Measurements from ENCODE around the gene BCKDHB. TPM values are rescaled to one million over a fixed set of nuclear protein-coding genes. Genes with fewer than 3 reads are reported as not detected.
A peak's percentile ranks its signal among the peaks of the same experiment; 100 is the strongest.

Gene BCKDHB
- total RNA-seq, 4 donors from 2014 or later = 1.6 to 6.9 (median 4.8) TPM

- H3K27ac ChIP-seq = no peak overlapping the region
- H3K4me1 ChIP-seq = peaks cover 0 to 4% of the 10 kb centered on the region in 2 donors
- no peaks in the 10 kb centered on the region for H3K9me3 ChIP-seq
- no peak for DNase-seq
- no peak for ATAC-seq
- in situ Hi-C loops (cut with MboI; ENCODE audit: low sequenced_read_pairs in 4 of 4) (no loop called here), intact Hi-C loops (cut with DNase I; ENCODE audit: low total_unique reads) (no loop called here)
- H3K36me3 ChIP-seq = no peaks in the 10 kb centered on the region
- TF ChIP-seq POLR2A (IDR thresholded peaks at IDR 0.05) (no peak), CTCF (IDR thresholded peaks at IDR 0.05 in 4 of 5, conservative IDR thresholded peaks at IDR 0.05 in 1 of 5) (no peak)
- H3K27me3 ChIP-seq = no peaks in the 10 kb centered on the region
- no peak overlapping the region for H3K4me3 ChIP-seq
These were observed 47.7 kb downstream of the BCKDHB start for GRCh38 chr6:80154160-80154559.

DNA sequence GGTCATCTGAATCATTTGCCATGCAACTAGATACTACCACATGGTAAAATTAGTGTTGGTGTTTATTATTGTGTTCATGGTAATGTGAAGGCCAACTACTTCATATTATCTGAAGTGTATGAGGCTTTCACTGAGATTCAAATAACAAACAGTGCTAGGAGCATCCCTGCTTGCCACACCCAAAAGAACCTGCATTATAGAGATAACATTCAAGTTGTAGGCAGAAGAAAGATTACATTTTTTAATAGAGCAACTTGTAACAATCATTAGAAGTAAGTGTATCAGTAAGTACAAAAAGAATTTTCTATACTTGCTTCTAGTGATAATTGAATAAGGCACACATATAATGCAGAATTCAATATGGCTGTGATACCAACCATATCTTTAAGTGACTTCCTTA lies 49.8 kb downstream of the BCKDHB start:
- no peak overlapping the region for H3K27ac ChIP-seq
- no peak for DNase-seq
- no peak overlapping the region for H3K4me3 ChIP-seq
- in situ Hi-C loops (cut with MboI; ENCODE audit: low sequenced_read_pairs in 4 of 4) (no loop called here), intact Hi-C loops (cut with DNase I; ENCODE audit: low total_unique reads) (no loop called here)
- no peak for ATAC-seq
- no peaks in the 10 kb centered on the region for H3K9me3 ChIP-seq
- no peaks in the 10 kb centered on the region for H3K27me3 ChIP-seq
- peaks cover 0 to 4% of the 10 kb centered on the region in 2 donors for H3K4me1 ChIP-seq
- TF ChIP-seq POLR2A (IDR thresholded peaks at IDR 0.05) (no peak), CTCF (IDR thresholded peaks at IDR 0.05 in 4 of 5, conservative IDR thresholded peaks at IDR 0.05 in 1 of 5) (no peak)
- H3K36me3 ChIP-seq = no peaks in the 10 kb centered on the region

GRCh38 chr6:80158478-80158989 lies 52.1 kb downstream of the BCKDHB start:
- in situ Hi-C loops (cut with MboI; ENCODE audit: low sequenced_read_pairs in 4 of 4) = no loop called here
- no peaks in the 10 kb centered on the region for H3K36me3 ChIP-seq
- TF ChIP-seq POLR2A (IDR thresholded peaks at IDR 0.05) (no peak), CTCF (IDR thresholded peaks at IDR 0.05 in 4 of 5, conservative IDR thresholded peaks at IDR 0.05 in 1 of 5) (no peak)
- no peaks in the 10 kb centered on the region for H3K4me1 ChIP-seq
- no peak overlapping the region for H3K27ac ChIP-seq
- intact Hi-C loops (cut with DNase I; ENCODE audit: low total_unique reads) = no loop called here
- no peak overlapping the region for H3K4me3 ChIP-seq
- DNase-seq = no peak
- H3K27me3 ChIP-seq = no peaks in the 10 kb centered on the region
- ATAC-seq = no peak
- H3K9me3 ChIP-seq = no peaks in the 10 kb centered on the region

- TF ChIP-seq CTCF (IDR thresholded peaks at IDR 0.05 in 4 of 5, conservative IDR thresholded peaks at IDR 0.05 in 1 of 5) = no peak
- no peak for TF ChIP-seq POLR2A (IDR thresholded peaks at IDR 0.05)
- Histone ChIP-seq H3K4me3 (no peak overlapping the region), H3K27me3 (no peaks in the 10 kb centered on the region), H3K4me1 (no peaks in the 10 kb centered on the region), H3K9me3 (no peaks in the 10 kb centered on the region), H3K27ac (no peak overlapping the region), H3K36me3 (no peaks in the 10 kb centered on the region)
- ATAC-seq (no peak), DNase-seq (no peak)
- in situ Hi-C loops (cut with MboI; ENCODE audit: low sequenced_read_pairs in 4 of 4) = no loop called here
- intact Hi-C loops (cut with DNase I; ENCODE audit: low total_unique reads) = no loop called here
These were observed 55.0 kb downstream of the BCKDHB start for GRCh38 chr6:80161434-80161833.

- Histone ChIP-seq H3K4me3 (no peak overlapping the region), H3K27me3 (no peaks in the 10 kb centered on the region), H3K36me3 (no peaks in the 10 kb centered on the region), H3K27ac (no peak overlapping the region), H3K4me1 (no peaks in the 10 kb centered on the region), H3K9me3 (no peaks in the 10 kb centered on the region)
- in situ Hi-C loops (cut with MboI; ENCODE audit: low sequenced_read_pairs in 4 of 4) (no loop called here), intact Hi-C loops (cut with DNase I; ENCODE audit: low total_unique reads) (no loop called here)
- DNase-seq (no peak), ATAC-seq (peak in 1 of 2 donors; percentile 62)
- no peak for TF ChIP-seq POLR2A (IDR thresholded peaks at IDR 0.05)
These were observed 57.3 kb downstream of the BCKDHB start for GRCh38 chr6:80163754-80164187.

Measured in gastrocnemius medialis (tissue), 4 donors.